ENCODE results near the gene NPR2.

The NPR2 gene

DNA sequence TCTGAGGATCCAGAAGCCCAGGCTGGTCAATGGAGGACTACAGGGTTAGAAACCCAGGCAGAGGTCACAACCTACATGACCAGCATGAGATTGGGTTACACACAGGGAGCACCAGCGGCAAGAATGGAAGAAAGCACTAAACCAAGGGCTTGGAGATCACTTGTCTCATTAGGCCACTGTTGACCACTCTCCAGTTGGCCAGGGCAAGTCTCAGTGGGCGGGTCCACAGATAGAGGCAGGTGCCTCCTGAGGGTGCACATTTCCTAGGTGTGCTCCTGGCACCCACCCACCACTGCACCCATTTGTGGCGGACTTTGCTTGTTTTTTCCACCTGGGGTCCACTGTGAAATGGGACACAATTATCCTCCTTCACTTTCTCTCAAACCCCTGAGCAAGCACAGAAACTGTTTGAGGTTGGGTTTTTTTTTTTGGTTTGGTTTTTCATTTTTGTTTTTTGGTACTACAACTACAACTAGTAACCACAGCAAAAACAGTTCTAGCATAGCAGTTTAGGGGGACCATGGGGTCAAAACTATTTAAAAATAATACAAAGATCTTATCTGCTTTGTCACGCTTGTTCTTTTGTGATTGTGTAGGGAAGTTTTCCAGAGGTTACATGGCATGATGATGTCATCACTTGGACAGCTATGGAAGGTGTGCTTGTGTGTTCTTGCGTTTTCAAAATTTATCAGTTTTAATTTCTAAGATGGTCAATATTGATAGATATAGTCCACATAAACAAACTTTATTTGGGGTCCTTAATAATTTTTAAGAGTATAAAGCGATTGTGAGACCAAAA, 6.1 kb downstream of the NPR2 start:
- ATAC-seq = no peak

GRCh38 chr9:35798658-35799374, 7.4 kb downstream of the NPR2 start:
- peak; percentile 47; the same call in 2 of the 3 replicates for ATAC-seq
- TF ChIP-seq, protein P1, sequence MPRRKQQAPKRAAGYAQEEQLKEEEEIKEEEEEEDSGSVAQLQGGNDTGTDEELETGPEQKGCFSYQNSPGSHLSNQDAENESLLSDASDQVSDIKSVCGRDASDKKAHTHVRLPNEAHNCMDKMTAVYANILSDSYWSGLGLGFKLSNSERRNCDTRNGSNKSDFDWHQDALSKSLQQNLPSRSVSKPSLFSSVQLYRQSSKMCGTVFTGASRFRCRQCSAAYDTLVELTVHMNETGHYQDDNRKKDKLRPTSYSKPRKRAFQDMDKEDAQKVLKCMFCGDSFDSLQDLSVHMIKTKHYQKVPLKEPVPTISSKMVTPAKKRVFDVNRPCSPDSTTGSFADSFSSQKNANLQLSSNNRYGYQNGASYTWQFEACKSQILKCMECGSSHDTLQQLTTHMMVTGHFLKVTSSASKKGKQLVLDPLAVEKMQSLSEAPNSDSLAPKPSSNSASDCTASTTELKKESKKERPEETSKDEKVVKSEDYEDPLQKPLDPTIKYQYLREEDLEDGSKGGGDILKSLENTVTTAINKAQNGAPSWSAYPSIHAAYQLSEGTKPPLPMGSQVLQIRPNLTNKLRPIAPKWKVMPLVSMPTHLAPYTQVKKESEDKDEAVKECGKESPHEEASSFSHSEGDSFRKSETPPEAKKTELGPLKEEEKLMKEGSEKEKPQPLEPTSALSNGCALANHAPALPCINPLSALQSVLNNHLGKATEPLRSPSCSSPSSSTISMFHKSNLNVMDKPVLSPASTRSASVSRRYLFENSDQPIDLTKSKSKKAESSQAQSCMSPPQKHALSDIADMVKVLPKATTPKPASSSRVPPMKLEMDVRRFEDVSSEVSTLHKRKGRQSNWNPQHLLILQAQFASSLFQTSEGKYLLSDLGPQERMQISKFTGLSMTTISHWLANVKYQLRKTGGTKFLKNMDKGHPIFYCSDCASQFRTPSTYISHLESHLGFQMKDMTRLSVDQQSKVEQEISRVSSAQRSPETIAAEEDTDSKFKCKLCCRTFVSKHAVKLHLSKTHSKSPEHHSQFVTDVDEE (CRISPR knock-in tag; IDR thresholded peaks at IDR 0.05) = no peak
- no peak for TF ChIP-seq OSR1 (CRISPR knock-in tag; IDR thresholded peaks at IDR 0.05)

More for the DNA sequence above, 6.1 kb downstream of the NPR2 start:
- no peak for TF ChIP-seq CSRNP3 (CRISPR knock-in tag; IDR thresholded peaks at IDR 0.05)
- no peak for TF ChIP-seq PPARA (CRISPR knock-in tag; IDR thresholded peaks at IDR 0.05; ENCODE audit: borderline replicate concordance)
- TF ChIP-seq ZNF70 (CRISPR knock-in tag; IDR thresholded peaks at IDR 0.05) = no peak
- no peak for TF ChIP-seq ISL1 (CRISPR knock-in tag; IDR thresholded peaks at IDR 0.05)
- no peak for TF ChIP-seq ZFP3 (CRISPR knock-in tag; IDR thresholded peaks at IDR 0.05)
- TF ChIP-seq ZNF8 (CRISPR knock-in tag; IDR thresholded peaks at IDR 0.05) = no peak
- TF ChIP-seq BACH2 (CRISPR knock-in tag; IDR thresholded peaks at IDR 0.05; ENCODE audit: borderline replicate concordance) = no peak
- TF ChIP-seq TCF4 (CRISPR knock-in tag; IDR thresholded peaks at IDR 0.05; ENCODE audit: borderline replicate concordance) = no peak
- TF ChIP-seq ZC3H10 (CRISPR knock-in tag; IDR thresholded peaks at IDR 0.05) = no peak
- TF ChIP-seq, protein P2, sequence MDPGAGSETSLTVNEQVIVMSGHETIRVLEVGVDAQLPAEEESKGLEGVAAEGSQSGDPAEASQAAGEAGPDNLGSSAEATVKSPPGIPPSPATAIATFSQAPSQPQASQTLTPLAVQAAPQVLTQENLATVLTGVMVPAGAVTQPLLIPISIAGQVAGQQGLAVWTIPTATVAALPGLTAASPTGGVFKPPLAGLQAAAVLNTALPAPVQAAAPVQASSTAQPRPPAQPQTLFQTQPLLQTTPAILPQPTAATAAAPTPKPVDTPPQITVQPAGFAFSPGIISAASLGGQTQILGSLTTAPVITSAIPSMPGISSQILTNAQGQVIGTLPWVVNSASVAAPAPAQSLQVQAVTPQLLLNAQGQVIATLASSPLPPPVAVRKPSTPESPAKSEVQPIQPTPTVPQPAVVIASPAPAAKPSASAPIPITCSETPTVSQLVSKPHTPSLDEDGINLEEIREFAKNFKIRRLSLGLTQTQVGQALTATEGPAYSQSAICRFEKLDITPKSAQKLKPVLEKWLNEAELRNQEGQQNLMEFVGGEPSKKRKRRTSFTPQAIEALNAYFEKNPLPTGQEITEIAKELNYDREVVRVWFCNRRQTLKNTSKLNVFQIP (CRISPR knock-in tag; IDR thresholded peaks at IDR 0.05; ENCODE audit: borderline replicate concordance, low read depth) = no peak
- no peak for TF ChIP-seq GLIS3 (CRISPR knock-in tag; IDR thresholded peaks at IDR 0.05)
- TF ChIP-seq SNAI2 (CRISPR knock-in tag; IDR thresholded peaks at IDR 0.05) = no peak
- TF ChIP-seq OSR1 (CRISPR knock-in tag; IDR thresholded peaks at IDR 0.05) = no peak
- TF ChIP-seq ZNF565 (CRISPR knock-in tag; conservative IDR thresholded peaks at IDR 0.05; ENCODE audit: low read depth) = no peak
- no peak for TF ChIP-seq ZFP30 (CRISPR knock-in tag; IDR thresholded peaks at IDR 0.05)
- TF ChIP-seq, protein P3, sequence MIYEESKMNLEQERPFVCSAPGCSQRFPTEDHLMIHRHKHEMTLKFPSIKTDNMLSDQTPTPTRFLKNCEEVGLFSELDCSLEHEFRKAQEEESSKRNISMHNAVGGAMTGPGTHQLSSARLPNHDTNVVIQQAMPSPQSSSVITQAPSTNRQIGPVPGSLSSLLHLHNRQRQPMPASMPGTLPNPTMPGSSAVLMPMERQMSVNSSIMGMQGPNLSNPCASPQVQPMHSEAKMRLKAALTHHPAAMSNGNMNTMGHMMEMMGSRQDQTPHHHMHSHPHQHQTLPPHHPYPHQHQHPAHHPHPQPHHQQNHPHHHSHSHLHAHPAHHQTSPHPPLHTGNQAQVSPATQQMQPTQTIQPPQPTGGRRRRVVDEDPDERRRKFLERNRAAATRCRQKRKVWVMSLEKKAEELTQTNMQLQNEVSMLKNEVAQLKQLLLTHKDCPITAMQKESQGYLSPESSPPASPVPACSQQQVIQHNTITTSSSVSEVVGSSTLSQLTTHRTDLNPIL (CRISPR knock-in tag; IDR thresholded peaks at IDR 0.05; ENCODE audit: low read depth) = no peak

DNA sequence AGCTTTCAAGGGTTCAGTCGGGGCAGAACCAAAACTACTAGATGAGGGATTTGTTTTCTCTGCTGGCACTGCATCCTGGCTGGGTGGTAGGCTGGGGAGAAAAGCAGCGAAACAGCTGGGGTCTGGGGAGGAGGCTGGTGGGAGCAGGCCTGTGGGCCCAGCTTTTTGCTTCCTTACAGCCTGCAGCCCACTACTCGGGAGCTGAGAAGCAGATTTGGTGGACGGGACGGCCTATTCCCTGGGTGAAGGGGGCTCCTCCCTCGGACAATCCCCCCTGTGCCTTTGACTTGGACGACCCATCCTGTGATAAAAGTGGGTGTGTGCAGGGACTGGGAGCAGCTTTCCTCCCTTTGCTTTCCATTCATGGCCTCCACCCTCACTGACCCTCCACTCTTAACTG, 9.1 kb downstream of the NPR2 start:
- no peak for TF ChIP-seq SNAI2 (CRISPR knock-in tag; IDR thresholded peaks at IDR 0.05)
- TF ChIP-seq GLIS3 (CRISPR knock-in tag; IDR thresholded peaks at IDR 0.05) = no peak
- no peak for TF ChIP-seq ZNF70 (CRISPR knock-in tag; IDR thresholded peaks at IDR 0.05)
- TF ChIP-seq CSRNP3 (CRISPR knock-in tag; IDR thresholded peaks at IDR 0.05) = no peak
- no peak for TF ChIP-seq ARNTL (CRISPR knock-in tag; IDR thresholded peaks at IDR 0.05; ENCODE audit: borderline replicate concordance, low read depth)
- TF ChIP-seq PPARA (CRISPR knock-in tag; IDR thresholded peaks at IDR 0.05; ENCODE audit: borderline replicate concordance) = no peak
- TF ChIP-seq, protein P3 (CRISPR knock-in tag; IDR thresholded peaks at IDR 0.05; ENCODE audit: low read depth) = no peak
- TF ChIP-seq ZNF8 (CRISPR knock-in tag; IDR thresholded peaks at IDR 0.05) = no peak
- no peak for TF ChIP-seq ZFP3 (CRISPR knock-in tag; IDR thresholded peaks at IDR 0.05)
- TF ChIP-seq, protein P2 (CRISPR knock-in tag; IDR thresholded peaks at IDR 0.05; ENCODE audit: borderline replicate concordance, low read depth) = no peak
- TF ChIP-seq BACH2 (CRISPR knock-in tag; IDR thresholded peaks at IDR 0.05; ENCODE audit: borderline replicate concordance) = no peak
- TF ChIP-seq ISL1 (CRISPR knock-in tag; IDR thresholded peaks at IDR 0.05) = no peak
- TF ChIP-seq TCF4 (CRISPR knock-in tag; IDR thresholded peaks at IDR 0.05; ENCODE audit: borderline replicate concordance) = no peak
- no peak for TF ChIP-seq TOX (CRISPR knock-in tag; IDR thresholded peaks at IDR 0.05; ENCODE audit: borderline replicate concordance)
- ATAC-seq = no peak
